ENCODE results near the gene CDCA4.

DNA sequence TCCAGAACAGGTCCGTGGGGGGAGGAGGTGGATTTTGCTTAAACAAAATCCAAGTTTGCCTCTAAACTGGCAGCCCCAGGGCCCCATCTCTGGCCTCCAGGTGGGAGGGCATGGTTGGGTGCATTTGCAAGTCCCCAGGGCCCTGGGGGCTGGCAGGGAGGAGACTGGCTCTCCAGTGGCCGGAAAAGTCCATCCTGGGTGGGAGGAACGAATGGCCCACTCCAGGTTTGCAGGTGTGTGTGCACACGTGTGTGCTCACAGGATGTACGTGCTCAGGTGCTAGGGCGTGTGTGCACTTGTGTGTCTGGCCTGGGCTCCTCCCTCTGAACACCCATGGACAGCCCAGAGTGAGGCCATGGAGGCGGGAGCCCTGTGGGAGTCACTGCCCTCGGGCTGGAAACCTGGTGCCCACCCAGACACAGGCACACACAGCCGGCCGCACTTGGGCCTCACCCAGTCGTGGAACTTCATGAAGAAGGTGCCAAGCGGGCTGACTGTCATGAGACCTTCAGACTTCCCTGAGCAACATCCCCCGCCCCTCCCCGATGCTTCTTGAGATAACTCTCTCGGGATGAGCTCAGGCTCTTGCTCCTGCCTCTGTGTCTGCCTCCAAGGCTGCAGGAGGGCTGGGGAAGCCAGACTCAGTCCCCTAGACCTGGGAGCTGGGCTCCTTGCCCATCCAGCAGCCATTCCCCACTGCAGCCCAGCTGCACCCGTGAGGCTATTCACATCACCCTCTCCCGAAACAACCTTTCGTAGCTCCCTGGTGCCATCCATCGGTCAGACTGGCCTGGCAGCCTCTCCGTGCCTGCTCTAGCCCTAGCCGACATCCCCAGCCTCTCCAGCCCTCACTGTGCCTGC lies 52.1 kb downstream of the CDCA4 start:
- TF ChIP-seq, protein P1, sequence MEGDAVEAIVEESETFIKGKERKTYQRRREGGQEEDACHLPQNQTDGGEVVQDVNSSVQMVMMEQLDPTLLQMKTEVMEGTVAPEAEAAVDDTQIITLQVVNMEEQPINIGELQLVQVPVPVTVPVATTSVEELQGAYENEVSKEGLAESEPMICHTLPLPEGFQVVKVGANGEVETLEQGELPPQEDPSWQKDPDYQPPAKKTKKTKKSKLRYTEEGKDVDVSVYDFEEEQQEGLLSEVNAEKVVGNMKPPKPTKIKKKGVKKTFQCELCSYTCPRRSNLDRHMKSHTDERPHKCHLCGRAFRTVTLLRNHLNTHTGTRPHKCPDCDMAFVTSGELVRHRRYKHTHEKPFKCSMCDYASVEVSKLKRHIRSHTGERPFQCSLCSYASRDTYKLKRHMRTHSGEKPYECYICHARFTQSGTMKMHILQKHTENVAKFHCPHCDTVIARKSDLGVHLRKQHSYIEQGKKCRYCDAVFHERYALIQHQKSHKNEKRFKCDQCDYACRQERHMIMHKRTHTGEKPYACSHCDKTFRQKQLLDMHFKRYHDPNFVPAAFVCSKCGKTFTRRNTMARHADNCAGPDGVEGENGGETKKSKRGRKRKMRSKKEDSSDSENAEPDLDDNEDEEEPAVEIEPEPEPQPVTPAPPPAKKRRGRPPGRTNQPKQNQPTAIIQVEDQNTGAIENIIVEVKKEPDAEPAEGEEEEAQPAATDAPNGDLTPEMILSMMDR (IDR thresholded peaks at IDR 0.05; ENCODE audit: insufficient read depth, low read length, poor library complexity, severe bottlenecking), result no peak
- no peak for TF ChIP-seq EZH2phosphoT487 (conservative IDR thresholded peaks at IDR 0.05; ENCODE audit: low read length)
